Stomach (tissue), 9 donors: Measurements from ENCODE around the gene CD48. TPM values are rescaled to one million over a fixed set of nuclear protein-coding genes. Genes with fewer than 3 reads are reported as not detected.

Experiments used
- DNase-seq, 2 donors: peaks; one replicate each; pipeline versions ENCODE4 v3.0.0 to v3.0.0-alpha.2; 2013 to 2019
- H3K27ac ChIP-seq, 5 donors: fragments of 200-600 bp in 4 of 5; sonication (generic) in 4 of 5; one replicate each; pipeline ENCODE4 v1.5.1; 2013 to 2019; ENCODE audit warnings: mild to moderate bottlenecking in 1 of 5, moderate library complexity in 1 of 5
- H3K27me3 ChIP-seq, 3 donors: fragments of 200-600 bp; sonication (generic); one replicate each; pipeline ENCODE4 v1.5.1; 2017 to 2019; ENCODE audit warnings: mixed run types in 1 of 3
- H3K36me3 ChIP-seq, 4 donors: fragments of 200-600 bp; sonication (generic); 1 replicate in 3 of 4; 2 replicates in 1 of 4; pipeline ENCODE4 v1.5.1; 2016 to 2019
- H3K4me1 ChIP-seq, 4 donors: fragments of 200-600 bp; sonication (generic); one replicate each; pipeline ENCODE4 v1.5.1; 2016 to 2019
- H3K4me3 ChIP-seq, 4 donors: fragments of 200-600 bp; sonication (generic) in 3 of 4; one replicate each; pipeline ENCODE4 v1.5.1; 2016 to 2019; ENCODE audit warnings: mild to moderate bottlenecking in 1 of 4
- H3K9me3 ChIP-seq, 4 donors: fragments of 200-600 bp; sonication (generic); one replicate each; pipeline ENCODE4 v1.5.1; 2016 to 2019
- EP300 ChIP-seq: sonication (generic); formaldehyde crosslinking; IDR thresholded peaks from one replicate; pipeline ENCODE4 v1.6.1; 2017; ENCODE audit warnings: antibody characterized with exemption
- POLR2A ChIP-seq, 4 donors: fragments of 450-650 bp; IDR thresholded peaks; one replicate each; pipeline ENCODE4 v1.6.1; 2016; ENCODE audit warnings: antibody characterized with exemption in 4 of 4, control low read depth in 2 of 4, mild to moderate bottlenecking in 1 of 4, moderate library complexity in 1 of 4
- POLR2AphosphoS5 ChIP-seq, 3 donors: sonication (generic); formaldehyde crosslinking; IDR thresholded peaks; one replicate each; pipeline ENCODE4 v1.6.1; 2016; ENCODE audit warnings: antibody characterized with exemption in 3 of 3
- WGBS, 5 donors: extraction: QIAGEN DNeasy Blood & Tissue Kit in 3 of 5; methylation state at CpG; one replicate each; pipeline versions ENCODE4 v1.1.5 to v1.1.7; 2013 to 2018; 5-methylcytosine and 5-hydroxymethylcytosine counted together
- intact Hi-C: fragments of 100-400 bp; cut with DNase I; formaldehyde crosslinking; loops from one replicate; pipeline ENCODE4 v1.15.1; 2023; ENCODE audit warnings: low total_unique reads
- polyA plus RNA-seq, 3 donors: library from polyadenylated mRNA; stranded (reverse); fragments of 200-250 nt; gene quantifications; one replicate each; pipeline ENCODE4 v1.2.3, GENCODE V29; 2013
- total RNA-seq, 5 donors: library from RNA; depleted of rRNA; stranded (reverse); fragments of >200 nt; gene quantifications; one replicate each; pipeline versions ENCODE4 v1.1.0 to v1.2.3, GENCODE V29; 2014 to 2016
- TF ChIP-seq, protein P1 (sequence below), 7 experiments: fragments of 450-650 bp in 4 of 7; fragments of 200-600 bp in 3 of 7; sonication (generic) in 3 of 7; IDR thresholded peaks; one replicate each; pipeline ENCODE4 v1.5.1; 2016 to 2019; ENCODE audit warnings: antibody characterized with exemption in 7 of 7, control low read depth in 2 of 7, mild to moderate bottlenecking in 1 of 7
- donor health status: healthy with polysubstance abuse.
- donor health status: Bipolar disorder and iron deficiency.
- donor health status: healthy.

CD48 gene
- total and polyA plus RNA-seq, 8 donors = 0.58 to 23.7 (median 8.8) TPM; not detected in 2

DNA sequence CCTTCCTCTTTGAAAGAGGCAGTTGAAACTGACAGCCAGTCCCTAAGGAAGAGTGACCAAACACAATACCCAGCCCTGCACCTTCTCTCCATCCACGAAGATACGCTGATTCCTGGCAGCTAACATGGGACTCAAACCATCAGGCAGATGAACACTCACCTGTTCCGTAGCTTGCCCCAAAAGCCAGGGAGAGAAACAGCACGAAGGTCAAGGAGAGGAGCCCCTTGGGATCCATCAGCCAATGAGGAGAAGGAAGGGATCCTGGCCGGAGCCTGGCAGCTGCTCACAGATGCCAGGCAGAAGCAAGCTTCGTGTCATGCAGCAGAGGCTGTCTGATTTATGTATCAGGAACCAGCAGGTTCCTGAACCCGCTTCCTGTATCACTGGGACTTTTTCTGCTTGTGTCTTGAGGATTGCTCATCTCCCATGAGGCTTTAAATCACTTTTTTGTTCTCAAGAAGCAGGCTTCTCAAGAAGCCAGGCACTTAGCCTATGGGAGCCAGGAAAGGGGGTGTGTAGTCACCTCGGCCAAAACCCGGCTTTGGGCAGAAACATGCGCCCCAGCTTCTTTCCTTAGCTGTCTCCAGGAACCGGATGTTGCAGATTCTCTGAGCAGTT, 64.8 kb downstream of the CD48 start, which contains the start of gene SLAMF1:
SLAMF1 (minus strand) TSS at position 334 of the 618 bp plus-strand sequence; CDS start at position 235, 99 bp downstream.
- Histone ChIP-seq H3K4me3 (peak within 1 kb of the TSS; percentile 8 to 34 (median 26)), H3K9me3 (no peaks in the 10 kb centered on the region), H3K4me1 (peaks cover 0 to 9% (median 0%) of the 10 kb centered on the region in 4 donors), H3K27me3 (no peaks in the 10 kb centered on the region), H3K36me3 (no peaks in the 10 kb centered on the region), H3K27ac (peak within 1 kb of the TSS; percentile 6 to 65 (median 36))
- DNase-seq = peak in 1 of 2 donors; percentile 32
- WGBS, 5 donors = 58 to 75% (median 67%) methylated on average over 11 of the region's 11 CpGs
- TF ChIP-seq POLR2AphosphoS5 (IDR thresholded peaks at IDR 0.05) = no peak
- TF ChIP-seq POLR2A (IDR thresholded peaks at IDR 0.05) = no peak
- TF ChIP-seq EP300 = no peak
- TF ChIP-seq, protein P1, sequence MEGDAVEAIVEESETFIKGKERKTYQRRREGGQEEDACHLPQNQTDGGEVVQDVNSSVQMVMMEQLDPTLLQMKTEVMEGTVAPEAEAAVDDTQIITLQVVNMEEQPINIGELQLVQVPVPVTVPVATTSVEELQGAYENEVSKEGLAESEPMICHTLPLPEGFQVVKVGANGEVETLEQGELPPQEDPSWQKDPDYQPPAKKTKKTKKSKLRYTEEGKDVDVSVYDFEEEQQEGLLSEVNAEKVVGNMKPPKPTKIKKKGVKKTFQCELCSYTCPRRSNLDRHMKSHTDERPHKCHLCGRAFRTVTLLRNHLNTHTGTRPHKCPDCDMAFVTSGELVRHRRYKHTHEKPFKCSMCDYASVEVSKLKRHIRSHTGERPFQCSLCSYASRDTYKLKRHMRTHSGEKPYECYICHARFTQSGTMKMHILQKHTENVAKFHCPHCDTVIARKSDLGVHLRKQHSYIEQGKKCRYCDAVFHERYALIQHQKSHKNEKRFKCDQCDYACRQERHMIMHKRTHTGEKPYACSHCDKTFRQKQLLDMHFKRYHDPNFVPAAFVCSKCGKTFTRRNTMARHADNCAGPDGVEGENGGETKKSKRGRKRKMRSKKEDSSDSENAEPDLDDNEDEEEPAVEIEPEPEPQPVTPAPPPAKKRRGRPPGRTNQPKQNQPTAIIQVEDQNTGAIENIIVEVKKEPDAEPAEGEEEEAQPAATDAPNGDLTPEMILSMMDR (IDR thresholded peaks at IDR 0.05) = no peak
- intact Hi-C loops = no loop called here

GRCh38 chr1:160646180-160646579, 65.4 kb downstream of the CD48 start:
- H3K36me3 ChIP-seq = no peaks in the 10 kb centered on the region
- 32 to 73% (median 58%) methylated on average over 1 of the region's 1 CpG for WGBS, 5 donors
- TF ChIP-seq POLR2A (IDR thresholded peaks at IDR 0.05) (no peak), POLR2AphosphoS5 (IDR thresholded peaks at IDR 0.05) (no peak), EP300 (no peak)
- TF ChIP-seq, protein P1 (IDR thresholded peaks at IDR 0.05) = no peak
- H3K4me3 ChIP-seq = peak overlapping the region; percentile 8 to 34 (median 26)
- H3K9me3 ChIP-seq = no peaks in the 10 kb centered on the region
- H3K27ac ChIP-seq = peak overlapping the region in 4 of 5 donors; percentile 6 to 65 (median 40)
- peaks cover 0 to 6% (median 0%) of the 10 kb centered on the region in 4 donors for H3K4me1 ChIP-seq
- intact Hi-C loops = no loop called here
- no peak for DNase-seq
- no peaks in the 10 kb centered on the region for H3K27me3 ChIP-seq

DNA sequence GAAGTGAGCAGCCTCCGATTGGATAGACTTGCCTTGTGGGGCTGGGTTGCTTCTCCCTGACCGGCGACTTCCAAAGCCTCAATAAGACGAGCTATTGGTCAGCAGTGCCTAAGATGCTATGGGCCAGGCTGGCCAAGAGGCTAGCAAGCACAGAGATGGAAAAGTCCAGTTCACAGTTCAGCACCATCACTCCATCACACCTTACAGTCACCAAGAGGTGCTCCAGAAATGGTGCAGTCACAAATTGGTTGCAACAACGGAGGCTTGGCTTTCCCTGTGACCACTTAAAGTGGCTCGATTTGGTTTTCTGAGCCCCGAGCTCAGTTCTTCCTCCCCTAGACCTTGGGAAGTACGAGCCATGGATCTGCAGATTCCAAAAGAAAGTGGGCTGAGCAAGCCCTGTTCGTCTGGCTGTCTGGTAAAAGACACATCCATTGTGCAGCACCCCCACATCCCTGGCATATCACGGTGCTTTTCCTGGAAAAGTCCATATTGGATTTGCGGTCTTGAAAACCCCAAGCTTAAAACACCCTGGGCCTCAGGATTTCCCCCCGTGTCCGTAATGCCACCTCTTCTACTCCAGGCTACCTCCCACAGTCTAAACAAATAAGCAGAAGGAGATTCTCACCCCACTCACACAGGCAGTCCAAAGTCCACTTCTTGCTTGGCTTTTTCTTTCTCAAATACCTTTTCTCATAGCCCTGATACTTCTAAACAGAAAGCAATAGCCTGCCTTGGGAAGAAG, 66.1 kb downstream of the CD48 start:
- TF ChIP-seq EP300 = no peak
- TF ChIP-seq, protein P1 (IDR thresholded peaks at IDR 0.05) = no peak
- no peak for TF ChIP-seq POLR2A (IDR thresholded peaks at IDR 0.05)
- TF ChIP-seq POLR2AphosphoS5 (IDR thresholded peaks at IDR 0.05) = no peak
- H3K9me3 ChIP-seq = no peaks in the 10 kb centered on the region
- H3K4me3 ChIP-seq = peak overlapping the region; percentile 11 to 34 (median 26)
- H3K27ac ChIP-seq = peak overlapping the region in 4 of 5 donors; percentile 6 to 65 (median 40)
- 73 to 86% (median 77%) methylated on average over 10 to 13 of the region's 13 CpGs for WGBS, 5 donors
- peaks cover 0 to 6% (median 0%) of the 10 kb centered on the region in 4 donors for H3K4me1 ChIP-seq
- no peaks in the 10 kb centered on the region for H3K36me3 ChIP-seq
- no peaks in the 10 kb centered on the region for H3K27me3 ChIP-seq
- intact Hi-C loops = no loop called here
- no peak for DNase-seq

DNA sequence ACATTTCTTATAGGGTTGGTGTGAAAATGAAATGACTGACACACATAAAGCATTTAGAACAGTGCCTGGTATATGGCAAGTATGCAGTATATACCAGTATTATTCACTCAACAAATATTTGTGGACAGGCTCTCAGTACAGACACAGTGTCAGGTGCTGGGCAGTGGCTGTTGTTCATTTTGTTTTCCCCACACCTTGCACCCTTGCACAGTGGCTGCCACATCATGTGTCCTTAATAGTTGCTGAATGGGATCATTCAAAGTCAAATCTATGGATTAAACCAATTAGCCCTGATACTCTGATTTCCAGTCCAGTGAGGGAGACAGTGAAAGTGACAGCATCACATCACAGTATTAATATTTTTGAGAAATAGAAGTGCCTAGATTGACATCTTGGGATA, 67.2 kb downstream of the CD48 start:
- peak overlapping the region in 1 of 4 donors; percentile 34 for H3K4me3 ChIP-seq
- intact Hi-C loops = no loop called here
- peaks cover 0 to 12% (median 4%) of the 10 kb centered on the region in 4 donors for H3K4me1 ChIP-seq
- no peaks in the 10 kb centered on the region for H3K27me3 ChIP-seq
- no peaks in the 10 kb centered on the region for H3K9me3 ChIP-seq
- no peak for DNase-seq
- TF ChIP-seq POLR2A (IDR thresholded peaks at IDR 0.05) = no peak
- no peak for TF ChIP-seq EP300
- TF ChIP-seq, protein P1 (IDR thresholded peaks at IDR 0.05) = no peak
- no peak for TF ChIP-seq POLR2AphosphoS5 (IDR thresholded peaks at IDR 0.05)
- no peaks in the 10 kb centered on the region for H3K36me3 ChIP-seq
- H3K27ac ChIP-seq = peak overlapping the region in 1 of 5 donors; percentile 65
